ENCODE data around the gene DPAGT1. TPM values are rescaled to one million over a fixed set of nuclear protein-coding genes. Genes with fewer than 3 reads are reported as not detected.

DPAGT1 gene
- total and polyA plus RNA-seq, 8 donors = 42.7 to 56.2 (median 49.6) TPM

DNA sequence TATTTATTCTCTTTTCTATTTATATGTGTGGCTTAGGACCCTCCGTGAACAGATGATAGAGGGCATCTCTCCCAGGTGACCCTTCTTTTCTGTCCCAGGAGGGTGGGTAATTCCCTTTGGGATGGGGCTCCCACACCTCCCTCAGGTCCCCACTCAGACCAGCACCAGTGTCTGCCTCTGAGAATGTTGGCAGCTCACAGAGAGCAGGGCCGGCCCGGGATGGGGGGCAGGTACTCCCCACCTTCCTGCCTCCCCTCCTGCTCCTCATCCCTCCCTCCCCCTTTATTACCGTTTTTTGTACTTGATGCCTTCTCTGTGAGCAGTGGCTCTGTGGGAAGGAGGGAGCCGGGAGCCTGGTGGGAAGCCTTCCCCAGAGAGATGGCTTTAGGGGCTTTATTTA, 14.9 kb upstream of the DPAGT1 start:
- Histone ChIP-seq H3K4me3 (peak overlapping the region in 1 of 2 donors; percentile 35), H3K36me3 (peaks cover 0 to 59% of the 10 kb centered on the region in 2 donors), H3K4me1 (peaks cover 6 to 30% of the 10 kb centered on the region in 2 donors), H3K9me3 (no peaks in the 10 kb centered on the region), H3K27ac (peak overlapping the region; percentile 33 to 84), H3K27me3 (no peaks in the 10 kb centered on the region)
- no peak for DNase-seq
- ATAC-seq = no peak
- intact Hi-C loops (cut with DNase I) = no loop called here
- TF ChIP-seq, protein P1, sequence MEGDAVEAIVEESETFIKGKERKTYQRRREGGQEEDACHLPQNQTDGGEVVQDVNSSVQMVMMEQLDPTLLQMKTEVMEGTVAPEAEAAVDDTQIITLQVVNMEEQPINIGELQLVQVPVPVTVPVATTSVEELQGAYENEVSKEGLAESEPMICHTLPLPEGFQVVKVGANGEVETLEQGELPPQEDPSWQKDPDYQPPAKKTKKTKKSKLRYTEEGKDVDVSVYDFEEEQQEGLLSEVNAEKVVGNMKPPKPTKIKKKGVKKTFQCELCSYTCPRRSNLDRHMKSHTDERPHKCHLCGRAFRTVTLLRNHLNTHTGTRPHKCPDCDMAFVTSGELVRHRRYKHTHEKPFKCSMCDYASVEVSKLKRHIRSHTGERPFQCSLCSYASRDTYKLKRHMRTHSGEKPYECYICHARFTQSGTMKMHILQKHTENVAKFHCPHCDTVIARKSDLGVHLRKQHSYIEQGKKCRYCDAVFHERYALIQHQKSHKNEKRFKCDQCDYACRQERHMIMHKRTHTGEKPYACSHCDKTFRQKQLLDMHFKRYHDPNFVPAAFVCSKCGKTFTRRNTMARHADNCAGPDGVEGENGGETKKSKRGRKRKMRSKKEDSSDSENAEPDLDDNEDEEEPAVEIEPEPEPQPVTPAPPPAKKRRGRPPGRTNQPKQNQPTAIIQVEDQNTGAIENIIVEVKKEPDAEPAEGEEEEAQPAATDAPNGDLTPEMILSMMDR (IDR thresholded peaks at IDR 0.05) = no peak

DNA sequence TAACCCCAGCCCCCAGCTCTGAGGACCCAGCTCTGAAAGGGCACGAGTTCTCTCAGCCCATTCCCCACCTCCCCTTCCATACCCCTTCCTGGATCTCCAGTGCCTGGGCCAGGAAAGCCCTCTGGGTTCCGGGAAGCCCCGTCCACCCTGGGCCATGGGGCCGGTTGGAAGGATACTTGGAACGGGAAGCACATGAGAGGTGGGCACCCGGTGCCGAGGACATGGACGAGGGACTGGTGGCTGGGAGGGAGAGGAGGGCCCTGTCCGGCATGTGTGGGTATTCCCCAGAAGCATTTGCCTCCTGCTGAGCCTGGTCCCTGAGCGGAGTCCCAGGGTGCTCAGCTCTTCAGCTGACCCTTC, 14.6 kb upstream of the DPAGT1 start:
- peak overlapping the region in 1 of 2 donors; percentile 35 for H3K4me3 ChIP-seq

DNA sequence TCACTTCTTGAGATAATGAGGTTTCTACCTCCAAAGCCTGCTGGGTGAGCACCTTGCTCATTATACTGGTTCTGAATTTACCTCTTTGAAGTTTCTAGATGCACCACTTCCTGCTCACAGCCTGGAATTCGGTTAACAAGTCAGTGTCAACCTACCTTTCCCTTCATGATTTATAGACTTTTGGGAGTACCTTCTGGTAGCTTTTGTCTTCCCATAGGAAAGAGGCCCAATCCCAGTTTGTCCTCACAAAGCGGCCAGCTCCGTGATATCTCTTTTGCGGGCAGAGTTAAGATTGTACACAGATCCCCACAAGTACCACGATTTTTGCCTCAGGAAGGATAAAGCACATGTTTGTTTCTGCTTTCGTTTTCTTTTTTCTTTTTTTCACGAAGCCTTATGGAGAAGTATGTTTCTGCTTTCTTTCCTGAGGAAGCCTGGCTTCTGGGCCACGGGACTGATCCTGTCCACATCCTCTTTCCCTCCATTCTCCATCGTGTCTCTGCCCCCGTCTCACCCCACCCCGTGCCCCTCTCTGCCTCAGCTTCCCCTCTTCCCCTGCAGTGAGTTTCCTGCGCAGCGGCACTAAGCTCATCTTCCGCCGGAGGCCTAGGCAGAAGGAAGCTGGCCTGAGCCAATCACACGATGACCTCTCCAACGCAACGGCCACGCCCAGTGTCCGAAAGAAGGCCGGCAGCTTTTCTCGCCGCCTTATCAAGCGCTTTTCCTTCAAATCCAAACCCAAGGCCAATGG, 14.0 kb upstream of the DPAGT1 start:
- H3K4me1 ChIP-seq = peaks cover 3 to 27% of the 10 kb centered on the region in 2 donors
- peak overlapping the region; percentile 33 to 84 for H3K27ac ChIP-seq
- intact Hi-C loops (cut with DNase I) = no loop called here
- ATAC-seq (peak; percentile 72), DNase-seq (peak in 2 of 4 donors; percentile 82 to 91)
- TF ChIP-seq, protein P1 (IDR thresholded peaks at IDR 0.05) = no peak
- peak overlapping the region; percentile 3 to 35 for H3K4me3 ChIP-seq
- H3K9me3 ChIP-seq = no peaks in the 10 kb centered on the region
- H3K27me3 ChIP-seq = no peaks in the 10 kb centered on the region
- H3K36me3 ChIP-seq = peaks cover 0 to 69% of the 10 kb centered on the region in 2 donors

More for the DNA sequence above, 14.6 kb upstream of the DPAGT1 start:
- Histone ChIP-seq H3K9me3 (no peaks in the 10 kb centered on the region), H3K4me1 (peaks cover 6 to 30% of the 10 kb centered on the region in 2 donors), H3K27ac (peak overlapping the region; percentile 33 to 84), H3K27me3 (no peaks in the 10 kb centered on the region), H3K36me3 (peaks cover 0 to 63% of the 10 kb centered on the region in 2 donors)
- intact Hi-C loops (cut with DNase I) = no loop called here
- DNase-seq (no peak), ATAC-seq (no peak)
- TF ChIP-seq, protein P1 (IDR thresholded peaks at IDR 0.05) = no peak

DNA sequence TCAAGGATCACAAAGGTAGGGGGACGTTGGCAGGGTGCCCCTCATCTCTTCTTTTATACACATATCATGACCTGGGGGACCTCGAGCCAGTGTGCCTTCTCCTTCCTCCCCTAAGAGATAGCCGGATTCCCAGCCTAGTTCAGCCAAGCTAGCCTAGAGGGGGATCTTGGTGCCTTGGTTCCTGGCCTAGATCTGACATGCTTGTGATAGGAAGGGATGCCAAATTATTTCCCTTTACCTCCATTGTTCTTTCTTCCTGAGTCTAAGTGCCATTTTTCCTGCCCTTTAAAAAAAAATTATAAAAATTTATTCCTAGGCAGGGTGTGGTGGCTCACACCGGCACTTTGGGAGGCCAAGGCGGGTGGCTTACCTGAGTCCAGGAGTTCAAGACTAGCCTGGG, 12.7 kb upstream of the DPAGT1 start:
- peaks cover 1 to 28% of the 10 kb centered on the region in 2 donors for H3K4me1 ChIP-seq
- intact Hi-C loops (cut with DNase I) = no loop called here
- H3K4me3 ChIP-seq = no peak overlapping the region
- no peaks in the 10 kb centered on the region for H3K9me3 ChIP-seq
- no peaks in the 10 kb centered on the region for H3K27me3 ChIP-seq
- TF ChIP-seq, protein P1 (IDR thresholded peaks at IDR 0.05) = no peak
- H3K36me3 ChIP-seq = peaks cover 0 to 73% of the 10 kb centered on the region in 2 donors
- no peak for ATAC-seq
- H3K27ac ChIP-seq = peak overlapping the region in 1 of 2 donors; percentile 84
- no peak for DNase-seq

GRCh38 chr11:119113716-119114115, 12.1 kb upstream of the DPAGT1 start:
- no peak overlapping the region for H3K27ac ChIP-seq
- DNase-seq (no peak), ATAC-seq (no peak)
- no peaks in the 10 kb centered on the region for H3K9me3 ChIP-seq
- H3K4me1 ChIP-seq = peaks cover 8 to 35% of the 10 kb centered on the region in 2 donors
- TF ChIP-seq, protein P1 (IDR thresholded peaks at IDR 0.05) = no peak
- peaks cover 0 to 73% of the 10 kb centered on the region in 2 donors for H3K36me3 ChIP-seq
- H3K27me3 ChIP-seq = no peaks in the 10 kb centered on the region
- intact Hi-C loops (cut with DNase I) = no loop called here
- H3K4me3 ChIP-seq = no peak overlapping the region
